Measurements from ENCODE around the gene IL1B. TPM values are rescaled to one million over a fixed set of nuclear protein-coding genes. Genes with fewer than 3 reads are reported as not detected.

Gene IL1B
- total and polyA plus RNA-seq, 8 donors: 0.32 to 3.9 (median 1.1) TPM

- DNase-seq: no peak
- 93% methylated on average over 3 of the region's 3 CpGs for WGBS, 2 donors
- no peak overlapping the region for H3K4me3 ChIP-seq
- no peak overlapping the region for H3K27ac ChIP-seq
- intact Hi-C loops (cut with DNase I): no loop called here
- no peak for FAIRE-seq
- no peak for TF ChIP-seq CTCF (IDR thresholded peaks at IDR 0.05)
- H3K36me3 ChIP-seq: no peaks in the 10 kb centered on the region
- ATAC-seq: no peak
- H3K9me3 ChIP-seq: no peaks in the 10 kb centered on the region
- H3K4me1 ChIP-seq: peaks cover 0 to 12% (median 5%) of the 10 kb centered on the region in 3 donors
- no peaks in the 10 kb centered on the region for H3K27me3 ChIP-seq
Measured at GRCh38 chr2:112791019-112791418, 45.6 kb downstream of the IL1B start.

GRCh38 chr2:112790305-112790704, 46.3 kb downstream of the IL1B start:
- intact Hi-C loops (cut with DNase I): no loop called here
- ATAC-seq: no peak
- WGBS, 2 donors: 93 to 94% methylated on average over 5 of the region's 5 CpGs
- DNase-seq: no peak
- no peak for FAIRE-seq
- H3K4me1 ChIP-seq: peaks cover 0 to 12% (median 5%) of the 10 kb centered on the region in 3 donors
- H3K27me3 ChIP-seq: no peaks in the 10 kb centered on the region
- no peaks in the 10 kb centered on the region for H3K36me3 ChIP-seq
- H3K4me3 ChIP-seq: no peak overlapping the region
- no peaks in the 10 kb centered on the region for H3K9me3 ChIP-seq
- no peak overlapping the region for H3K27ac ChIP-seq
- TF ChIP-seq CTCF (IDR thresholded peaks at IDR 0.05): no peak

- DNase-seq (no peak), ATAC-seq (no peak), FAIRE-seq (no peak)
- Histone ChIP-seq H3K4me1 (peaks cover 0 to 6% (median 5%) of the 10 kb centered on the region in 3 donors), H3K27ac (no peak overlapping the region), H3K27me3 (no peaks in the 10 kb centered on the region), H3K9me3 (no peaks in the 10 kb centered on the region), H3K4me3 (no peak overlapping the region), H3K36me3 (no peaks in the 10 kb centered on the region)
- 84 to 85% methylated on average over 1 of the region's 1 CpG for WGBS, 2 donors
- intact Hi-C loops (cut with DNase I): no loop called here
- no peak for TF ChIP-seq CTCF (IDR thresholded peaks at IDR 0.05)
Measured at GRCh38 chr2:112789186-112789585, 47.4 kb downstream of the IL1B start.

GRCh38 chr2:112788653-112789052, 47.9 kb downstream of the IL1B start:
- peaks cover 0 to 5% (median 1%) of the 10 kb centered on the region in 3 donors for H3K4me1 ChIP-seq
- no peaks in the 10 kb centered on the region for H3K27me3 ChIP-seq
- no peaks in the 10 kb centered on the region for H3K36me3 ChIP-seq
- TF ChIP-seq CTCF (IDR thresholded peaks at IDR 0.05): no peak
- no peak overlapping the region for H3K27ac ChIP-seq
- ATAC-seq (no peak), DNase-seq (no peak), FAIRE-seq (no peak)
- intact Hi-C loops (cut with DNase I): no loop called here
- H3K4me3 ChIP-seq: no peak overlapping the region
- WGBS, 2 donors: 64 to 69% methylated on average over 3 of the region's 3 CpGs
- no peaks in the 10 kb centered on the region for H3K9me3 ChIP-seq

- no peaks in the 10 kb centered on the region for H3K9me3 ChIP-seq
- ATAC-seq: no peak
Measured at GRCh38 chr2:112787729-112788393, 48.7 kb downstream of the IL1B start.

More at GRCh38 chr2:112787729-112788393, 48.7 kb downstream of the IL1B start:
- FAIRE-seq: no peak
- H3K4me3 ChIP-seq: no peak overlapping the region
- 85 to 87% methylated on average over 4 of the region's 4 CpGs for WGBS, 2 donors
- TF ChIP-seq CTCF (IDR thresholded peaks at IDR 0.05): no peak
- intact Hi-C loops (cut with DNase I): no loop called here
- no peak for DNase-seq
- no peaks in the 10 kb centered on the region for H3K4me1 ChIP-seq
- H3K27ac ChIP-seq: no peak overlapping the region
- H3K36me3 ChIP-seq: no peaks in the 10 kb centered on the region
- H3K27me3 ChIP-seq: no peaks in the 10 kb centered on the region
